ENCODE results near the gene UBN1.

The UBN1 gene

GRCh38 chr16:4814542-4815173 is 32.6 kb upstream of the UBN1 start:
- no peak for DNase-seq

DNA sequence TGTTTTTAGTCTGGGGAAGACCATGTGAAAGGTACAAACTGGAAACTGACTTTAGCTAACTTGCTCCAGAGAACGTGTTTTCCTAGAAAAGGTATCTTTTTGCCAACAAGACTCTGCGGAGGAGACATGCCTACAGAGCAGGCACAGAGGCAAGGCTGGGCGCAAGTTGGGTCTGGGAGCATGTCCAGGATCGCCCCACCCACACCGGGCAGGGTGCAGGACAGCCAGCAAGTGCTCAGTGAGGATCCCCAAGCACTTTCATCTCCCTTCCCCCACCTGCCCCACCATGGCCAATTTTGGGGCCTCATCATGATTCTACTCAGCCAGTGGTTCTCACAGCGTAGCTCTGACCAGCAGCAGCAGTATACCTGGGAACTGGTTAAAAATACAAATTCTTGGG is 26.6 kb upstream of the UBN1 start:
- DNase-seq, result no peak

DNA sequence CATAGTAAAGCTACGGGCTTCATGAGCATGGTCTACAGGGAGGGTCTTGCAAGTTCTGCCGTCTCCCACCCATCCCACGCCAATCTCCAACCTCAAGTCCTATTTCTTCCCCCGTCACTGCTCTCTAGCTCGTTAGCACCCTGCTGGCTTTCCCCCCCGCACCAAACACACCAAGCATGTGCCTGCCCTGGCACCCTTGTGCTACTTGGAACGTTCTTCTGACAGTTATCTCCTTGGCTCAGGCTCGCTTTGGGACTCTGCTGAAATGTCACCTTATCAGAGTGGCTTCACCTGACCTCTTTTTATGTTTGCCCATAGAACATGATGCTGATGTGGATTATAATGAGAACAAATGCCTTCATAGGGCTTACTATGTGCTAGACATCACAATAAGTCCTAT is 22.1 kb upstream of the UBN1 start:
- no peak for DNase-seq

GRCh38 chr16:4826526-4826925 is 20.8 kb upstream of the UBN1 start:
- DNase-seq, result no peak

- DNase-seq, result no peak
These were observed 20.3 kb upstream of the UBN1 start for GRCh38 chr16:4826980-4827379.

DNA sequence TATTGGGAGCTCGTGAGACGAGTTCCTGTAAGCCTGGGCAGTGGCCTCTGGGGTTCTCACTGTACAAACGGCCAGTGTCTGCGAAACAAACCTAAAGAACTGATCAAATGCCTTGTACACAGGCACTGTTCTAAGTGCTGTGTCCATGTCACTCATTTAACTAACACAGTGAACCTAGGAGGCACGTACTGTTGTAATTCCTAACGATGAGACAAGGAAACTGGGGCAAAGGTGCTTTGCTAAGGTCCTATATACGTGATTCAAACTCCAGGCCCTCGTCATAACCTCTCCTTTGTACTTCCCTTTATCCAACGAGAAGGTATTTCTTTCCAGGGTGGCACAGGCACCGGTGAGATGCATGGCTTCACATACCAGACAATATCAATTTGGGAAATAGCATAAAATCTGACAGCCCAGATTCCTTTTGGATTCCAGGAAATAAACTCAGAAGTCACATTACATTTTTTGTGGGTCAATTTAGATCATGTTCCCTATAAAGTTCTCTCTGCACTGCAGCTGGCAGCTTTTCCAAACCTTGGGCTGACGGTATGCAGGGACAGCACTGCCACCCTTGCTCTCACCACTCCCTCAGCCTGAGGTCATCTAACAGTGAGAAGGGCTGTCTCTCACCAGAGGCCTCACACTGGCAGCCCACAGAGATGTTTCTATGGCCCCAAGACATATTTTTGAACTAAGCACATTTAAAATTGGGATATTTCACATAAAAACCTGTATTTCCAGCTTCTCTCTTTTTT is 18.5 kb upstream of the UBN1 start:
- no peak for DNase-seq

- no peak for DNase-seq
These were observed 16.9 kb upstream of the UBN1 start for GRCh38 chr16:4830408-4830807.

DNA sequence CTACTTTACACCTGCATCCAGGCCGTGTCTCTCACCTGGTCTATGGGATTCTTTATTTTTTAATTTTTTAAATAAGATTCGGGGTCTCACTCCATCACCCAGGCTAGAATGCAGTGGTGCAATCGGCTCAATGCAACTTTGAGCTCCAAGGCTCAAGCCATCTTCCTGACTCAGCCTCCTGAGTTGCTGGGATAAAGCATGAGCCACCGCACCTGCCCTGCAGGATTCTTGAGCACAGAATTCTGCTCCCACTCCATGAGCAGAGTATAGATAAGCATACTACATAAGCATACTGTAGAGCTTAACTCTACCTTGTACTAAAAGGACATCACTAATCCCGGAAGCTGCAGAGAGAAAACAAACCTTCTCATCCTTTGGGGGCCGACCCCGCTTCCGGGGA is 15.7 kb upstream of the UBN1 start:
- no peak for DNase-seq

DNA sequence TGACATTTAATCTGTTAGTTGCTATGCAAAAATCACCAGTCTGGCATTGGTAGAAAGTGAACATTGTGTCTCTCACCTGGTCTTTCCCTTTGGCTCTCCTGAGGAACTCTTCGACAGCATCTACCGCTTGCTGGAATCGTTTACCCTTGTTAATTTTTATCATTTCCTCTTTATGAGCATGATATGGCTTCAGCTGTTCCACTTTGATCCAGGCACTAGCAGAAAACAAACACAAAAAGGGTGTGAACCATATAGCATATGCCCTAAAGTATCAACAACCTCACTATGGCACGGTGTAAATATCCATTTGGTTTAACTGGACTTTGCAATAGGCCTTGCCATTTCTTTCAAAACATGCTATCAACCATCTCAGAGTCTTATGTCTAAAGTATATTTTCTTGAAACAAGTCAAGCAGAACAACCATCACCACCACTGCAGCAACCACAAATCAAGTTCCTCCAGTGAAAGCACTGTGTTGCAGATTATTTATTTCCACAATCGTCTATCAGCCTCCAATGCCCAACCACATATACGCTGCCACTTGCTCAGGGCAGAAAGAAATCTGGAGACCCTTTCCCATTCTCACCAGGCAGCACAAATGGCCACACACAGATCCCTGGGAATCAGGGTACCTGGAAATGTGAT is 14.5 kb upstream of the UBN1 start:
- DNase-seq, result no peak

DNA sequence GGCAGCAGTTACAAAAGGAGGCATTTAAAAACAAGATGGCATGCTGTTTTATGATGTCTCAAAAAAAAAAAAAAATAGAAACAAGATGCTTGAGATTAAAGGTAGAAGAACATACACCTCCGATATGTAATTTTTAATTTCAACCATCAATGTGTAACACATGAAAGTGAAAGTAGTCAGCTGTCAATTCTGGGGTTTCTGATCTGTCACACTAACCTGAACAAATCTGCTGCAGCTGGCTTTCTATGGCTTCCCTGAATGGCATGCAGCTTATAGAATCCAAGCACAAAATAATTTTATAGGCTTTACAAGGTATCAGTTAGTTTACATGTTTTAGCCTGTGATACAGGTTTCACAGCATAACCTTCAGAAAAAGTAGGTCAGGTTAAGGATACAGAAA is 13.7 kb upstream of the UBN1 start:
- no peak for DNase-seq

- DNase-seq, result no peak
These were observed 10.6 kb upstream of the UBN1 start for GRCh38 chr16:4836727-4837126.

- no peak for DNase-seq
These were observed 9.4 kb upstream of the UBN1 start for GRCh38 chr16:4837733-4838501.

DNA sequence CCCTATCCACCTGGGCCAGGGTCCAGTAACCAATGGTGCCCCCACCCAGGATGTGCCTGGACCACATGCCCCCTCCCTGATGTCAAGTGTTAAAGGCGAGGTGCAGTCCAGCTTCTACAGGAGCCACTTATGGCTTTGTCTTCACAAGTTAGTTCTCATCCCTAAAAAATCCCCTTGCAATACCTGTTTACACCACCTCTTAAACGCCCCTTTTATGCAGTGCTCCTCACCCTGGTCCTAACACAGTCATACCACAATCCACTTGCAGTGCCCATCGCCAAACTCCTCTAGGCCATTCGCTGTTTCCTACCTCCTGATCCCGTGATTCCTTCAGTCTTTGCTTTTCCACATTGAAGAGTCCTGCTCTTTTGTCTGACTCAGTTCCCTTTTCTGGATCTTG is 7.3 kb upstream of the UBN1 start:
- DNase-seq, result no peak

DNA sequence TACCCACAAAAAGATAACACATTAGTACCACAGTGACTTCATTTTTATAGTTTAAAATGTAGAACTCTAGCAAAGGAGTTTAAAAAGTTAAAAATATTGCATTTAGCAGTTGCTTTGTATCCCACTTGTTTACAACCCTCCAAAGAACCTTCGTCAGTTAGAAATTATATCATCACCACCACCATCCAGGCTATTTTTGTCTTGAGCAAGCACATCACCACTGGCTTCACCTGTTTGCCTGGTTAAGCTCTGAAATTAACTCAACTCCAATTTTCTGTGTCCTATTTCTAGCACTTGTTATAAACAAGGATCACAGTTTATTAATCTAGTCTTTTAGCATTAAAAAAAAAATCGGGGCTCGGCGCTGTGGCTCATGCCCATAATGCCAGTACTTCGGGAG is 6.3 kb upstream of the UBN1 start:
- DNase-seq, result no peak

DNA sequence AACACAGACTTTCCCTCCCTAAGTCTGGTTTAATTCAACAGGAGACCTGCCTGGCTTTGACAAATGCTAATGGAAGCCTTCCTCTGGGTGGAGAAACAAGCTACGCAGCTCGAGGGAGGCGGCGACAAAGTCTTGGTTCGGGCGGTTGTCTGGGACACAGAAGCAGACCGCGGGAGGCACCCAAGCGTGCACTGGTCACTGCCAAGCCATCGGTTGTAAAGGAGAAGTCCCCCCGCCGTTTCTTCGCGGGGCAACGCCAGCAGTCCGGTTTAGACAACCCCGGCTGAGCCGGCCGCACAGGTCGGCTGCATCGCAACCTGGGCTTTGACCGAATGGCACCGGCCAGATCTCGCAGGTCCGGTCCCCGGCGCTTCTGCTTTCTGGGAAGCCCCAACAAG is 779 bp upstream of the UBN1 start:
- peak; percentile 53 for DNase-seq

- peak; percentile 48 for DNase-seq
These were observed 700 bp downstream of the UBN1 start for GRCh38 chr16:4847774-4848587.

DNA sequence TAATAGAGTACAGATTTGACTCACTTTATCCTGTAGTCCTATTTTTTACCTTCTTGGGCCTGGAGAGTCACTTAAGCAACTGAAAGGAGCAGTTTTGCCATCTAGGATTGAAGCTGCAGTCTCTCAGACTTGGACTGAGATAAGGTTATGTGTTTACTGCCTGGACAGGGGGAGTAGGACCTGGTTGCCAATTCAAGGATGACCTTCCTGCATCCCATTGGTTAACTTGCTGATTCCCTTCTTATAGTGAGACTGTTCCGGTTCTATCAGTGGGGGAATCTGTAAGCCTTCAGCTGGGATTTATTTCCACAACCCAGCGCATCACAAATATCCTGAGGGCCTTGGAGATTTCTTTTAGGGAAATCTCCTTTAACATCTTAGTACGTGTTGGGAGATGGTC is 2.9 kb downstream of the UBN1 start:
- DNase-seq, result no peak

- DNase-seq, result no peak
These were observed 5.1 kb downstream of the UBN1 start for GRCh38 chr16:4852221-4852872.

DNA sequence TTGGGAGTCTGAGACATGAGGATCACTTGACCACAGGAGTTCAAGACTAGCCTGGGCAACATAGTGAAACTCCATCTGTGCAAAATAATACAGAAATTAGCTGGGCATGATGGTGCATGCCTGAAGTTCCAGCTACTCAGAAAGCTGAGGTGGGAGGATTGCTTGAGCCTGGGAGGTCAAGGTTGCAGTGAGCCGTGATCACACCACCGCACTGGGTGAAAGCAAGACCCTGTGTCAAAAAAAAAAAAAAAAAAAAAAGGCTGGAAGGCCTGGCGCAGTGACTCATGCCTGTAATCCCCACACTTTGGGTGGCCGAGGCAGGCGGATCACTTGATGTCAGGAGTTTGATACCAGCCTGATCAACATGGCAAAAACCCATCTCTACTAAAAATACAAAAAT is 8.1 kb downstream of the UBN1 start:
- DNase-seq, result no peak

GRCh38 chr16:4855804-4856203 is 8.5 kb downstream of the UBN1 start:
- no peak for DNase-seq

GRCh38 chr16:4859190-4859899 is 12.1 kb downstream of the UBN1 start:
- DNase-seq, result no peak

GRCh38 chr16:4859900-4860255 is 12.6 kb downstream of the UBN1 start:
- DNase-seq, result no peak
